Heart left ventricle (tissue), 16 donors: Measurements from ENCODE around the gene LAMA5. TPM values are rescaled to one million over a fixed set of nuclear protein-coding genes. Genes with fewer than 3 reads are reported as not detected.

Experiments used
- ATAC-seq, 4 donors: fragments of 200-7000 bp; cut with Tn5 transposase; one replicate each; pipeline ENCODE4 v1.9.1; 2020 to 2022; ENCODE audit warnings: moderate library complexity in 4 of 4, mild to moderate bottlenecking in 3 of 4, moderate number of reproducible peaks in 1 of 4
- DNase-seq, 5 donors: peaks; one replicate each; pipeline ENCODE4 v3.0.0-alpha.2; 2020
- H3K27ac ChIP-seq, 12 donors: fragments of 200-600 bp; sonication (generic) in 4 of 12; one replicate each; pipeline versions ENCODE4 v1.5.0 to v1.8.0; 2016 to 2022; ENCODE audit warnings: mild to moderate bottlenecking in 2 of 12
- H3K27me3 ChIP-seq, 9 donors: fragments of 200-600 bp; sonication (generic) in 2 of 9; one replicate each; pipeline versions ENCODE4 v1.5.1 to v1.8.0; 2016 to 2022; ENCODE audit warnings: mild to moderate bottlenecking in 3 of 9
- H3K36me3 ChIP-seq, 9 donors: fragments of 200-600 bp; sonication (generic) in 2 of 9; one replicate each; pipeline versions ENCODE4 v1.5.0 to v1.8.0; 2018 to 2022; ENCODE audit warnings: mild to moderate bottlenecking in 2 of 9
- H3K4me1 ChIP-seq, 12 donors: fragments of 200-600 bp; sonication (generic) in 4 of 12; one replicate each; pipeline versions ENCODE4 v1.5.0 to v1.8.0; 2016 to 2022; ENCODE audit warnings: mild to moderate bottlenecking in 3 of 12
- H3K4me3 ChIP-seq, 12 donors: fragments of 200-600 bp; sonication (generic) in 4 of 12; one replicate each; pipeline versions ENCODE4 v1.5.0 to v1.8.0; 2017 to 2022; ENCODE audit warnings: mild to moderate bottlenecking in 9 of 12, moderate library complexity in 4 of 12
- H3K9me3 ChIP-seq, 12 donors: fragments of 200-600 bp; sonication (generic) in 4 of 12; one replicate each; pipeline versions ENCODE4 v1.5.0 to v1.8.0; 2016 to 2022; ENCODE audit warnings: mild to moderate bottlenecking in 1 of 12
- CTCF ChIP-seq, 12 donors: fragments of 200-600 bp; sonication (generic) in 4 of 12; IDR thresholded peaks; one replicate each; pipeline versions ENCODE4 v1.5.0 to v1.8.0; 2018 to 2022; ENCODE audit warnings: antibody characterized with exemption in 12 of 12, mild to moderate bottlenecking in 5 of 12
- POLR2A ChIP-seq, 2 donors: fragments of 450-650 bp; IDR thresholded peaks; one replicate each; pipeline ENCODE4 v1.6.1; 2017; ENCODE audit warnings: antibody characterized with exemption in 2 of 2, mild to moderate bottlenecking in 2 of 2, moderate library complexity in 2 of 2
- WGBS, 4 donors: extraction: QIAGEN DNeasy Blood & Tissue Kit in 2 of 4; methylation state at CpG; one replicate each; pipeline versions ENCODE4 v1.1.5 to v1.1.7; 2013 to 2018; 5-methylcytosine and 5-hydroxymethylcytosine counted together
- intact Hi-C, 10 donors: fragments of 100-400 bp; cut with DNase I; formaldehyde crosslinking; loops; one replicate each; pipeline versions ENCODE4 v1.11.1 to v1.14.2; 2022
- polyA plus RNA-seq, 2 donors: library from polyadenylated mRNA; stranded (reverse); fragments of 200-250 nt; gene quantifications; one replicate each; pipeline ENCODE4 v1.2.3, GENCODE V29; 2013
- total RNA-seq, 9 donors: library from RNA; depleted of rRNA in 2 of 9; stranded (reverse); fragments of >200 nt in 2 of 9; fragmentation: NEBNext Ultra II Directional in 3 of 9; extraction: Animal tissue kit (Norgen Biotek cat#: 25700) in 3 of 9; gene quantifications; one replicate each; pipeline versions ENCODE4 v1.1.0 to v1.2.4, GENCODE V29; 2016 to 2023
- donor health status: ischemic (EF 13 %, LVEDD 7.1; RV severe dilation, severe dysfunction).
- donor health status: healthy with polysubstance abuse.
- donor health status: DM: no; HTN: yes; CAD: no.
- donor health status: DM: no; HTN: no; CAD: no.
- donor health status: ischemic (EF 25% LVEDD 6.9; RV normal size, moderate dysfunction).
- donor health status: ischemic (EF 25% LVEDD 5.7; RV mildly dilated, moderate dysfunction).
- donor health status: healthy.
- donor health status: DM: yes; HTN: yes; CAD: no.
- donor health status: ischemic (EF 35%, LVEDD 5.7; RV mildly dilated, moderate dysfunction).
- donor health status: nonischemic (EF 11% LVEDD 7.7; RV severe dilation, severe dysfunction).
- donor health status: DM: yes; HTN: yes; CAD: no.
- donor health status: PGD.
- donor health status: ischemic (EF 29% LVEDD 5.4; RV normal size, mild dysfunction).
- donor health status: nonischemic (EF 23%, LVEDD 6.1; RV moderate dilation, normal function).

Gene LAMA5
- total and polyA plus RNA-seq, 11 donors: 57.4 to 128 (median 73.6) TPM

GRCh38 chr20:62328684-62329388 lies 38.3 kb downstream of the LAMA5 start:
- 88 to 94% (median 92%) methylated on average over 20 to 26 of the region's 26 CpGs for WGBS, 4 donors
- peaks cover 3 to 99% (median 94%) of the 10 kb centered on the region in 9 donors for H3K36me3 ChIP-seq
- TF ChIP-seq POLR2A (IDR thresholded peaks at IDR 0.05) (no peak), CTCF (IDR thresholded peaks at IDR 0.05) (no peak)

GRCh38 chr20:62327726-62328495 lies 39.2 kb downstream of the LAMA5 start:
- H3K27me3 ChIP-seq: no peaks in the 10 kb centered on the region
- peaks cover 3 to 98% (median 89%) of the 10 kb centered on the region in 9 donors for H3K36me3 ChIP-seq
- no peaks in the 10 kb centered on the region for H3K9me3 ChIP-seq
- intact Hi-C loops: no loop called here
- ATAC-seq (no peak), DNase-seq (peak in 1 of 5 donors; percentile 19)
- TF ChIP-seq POLR2A (IDR thresholded peaks at IDR 0.05) (no peak), CTCF (IDR thresholded peaks at IDR 0.05) (no peak)
- H3K4me3 ChIP-seq: no peak overlapping the region
- H3K4me1 ChIP-seq: peaks cover 0 to 5% (median 0%) of the 10 kb centered on the region in 12 donors
- no peak overlapping the region for H3K27ac ChIP-seq
- WGBS, 4 donors: 91 to 94% (median 92%) methylated on average over 19 to 33 of the region's 33 CpGs

More at GRCh38 chr20:62328684-62329388, 38.3 kb downstream of the LAMA5 start:
- DNase-seq (peak in 1 of 5 donors; percentile 18), ATAC-seq (no peak)
- intact Hi-C loops: no loop called here
- Histone ChIP-seq H3K9me3 (no peaks in the 10 kb centered on the region), H3K27ac (peak overlapping the region in 1 of 12 donors; percentile 31), H3K27me3 (no peaks in the 10 kb centered on the region), H3K4me3 (no peak overlapping the region), H3K4me1 (peaks cover 0 to 5% (median 0%) of the 10 kb centered on the region in 12 donors)

GRCh38 chr20:62326959-62327725 lies 40.0 kb downstream of the LAMA5 start:
- ATAC-seq (no peak), DNase-seq (peak in 1 of 5 donors; percentile 17)
- TF ChIP-seq CTCF (IDR thresholded peaks at IDR 0.05) (no peak), POLR2A (IDR thresholded peaks at IDR 0.05) (no peak)
- intact Hi-C loops: no loop called here
- 87 to 91% (median 89%) methylated on average over 23 to 30 of the region's 30 CpGs for WGBS, 4 donors
- H3K27me3 ChIP-seq: no peaks in the 10 kb centered on the region
- no peak overlapping the region for H3K4me3 ChIP-seq
- peaks cover 0 to 5% (median 0%) of the 10 kb centered on the region in 12 donors for H3K4me1 ChIP-seq
- H3K36me3 ChIP-seq: peaks cover 3 to 97% (median 85%) of the 10 kb centered on the region in 9 donors
- H3K9me3 ChIP-seq: no peaks in the 10 kb centered on the region
- H3K27ac ChIP-seq: no peak overlapping the region
